HG03460 (cell line): ENCODE data around the gene ZDHHC14.

Source experiments
- ATAC-seq: cut with Tn5 transposase; IDR thresholded peaks from one replicate; pipeline ENCODE4 v1.9.1; 2021; ENCODE audit not compliant: unreplicated experiment

The ZDHHC14 gene

DNA sequence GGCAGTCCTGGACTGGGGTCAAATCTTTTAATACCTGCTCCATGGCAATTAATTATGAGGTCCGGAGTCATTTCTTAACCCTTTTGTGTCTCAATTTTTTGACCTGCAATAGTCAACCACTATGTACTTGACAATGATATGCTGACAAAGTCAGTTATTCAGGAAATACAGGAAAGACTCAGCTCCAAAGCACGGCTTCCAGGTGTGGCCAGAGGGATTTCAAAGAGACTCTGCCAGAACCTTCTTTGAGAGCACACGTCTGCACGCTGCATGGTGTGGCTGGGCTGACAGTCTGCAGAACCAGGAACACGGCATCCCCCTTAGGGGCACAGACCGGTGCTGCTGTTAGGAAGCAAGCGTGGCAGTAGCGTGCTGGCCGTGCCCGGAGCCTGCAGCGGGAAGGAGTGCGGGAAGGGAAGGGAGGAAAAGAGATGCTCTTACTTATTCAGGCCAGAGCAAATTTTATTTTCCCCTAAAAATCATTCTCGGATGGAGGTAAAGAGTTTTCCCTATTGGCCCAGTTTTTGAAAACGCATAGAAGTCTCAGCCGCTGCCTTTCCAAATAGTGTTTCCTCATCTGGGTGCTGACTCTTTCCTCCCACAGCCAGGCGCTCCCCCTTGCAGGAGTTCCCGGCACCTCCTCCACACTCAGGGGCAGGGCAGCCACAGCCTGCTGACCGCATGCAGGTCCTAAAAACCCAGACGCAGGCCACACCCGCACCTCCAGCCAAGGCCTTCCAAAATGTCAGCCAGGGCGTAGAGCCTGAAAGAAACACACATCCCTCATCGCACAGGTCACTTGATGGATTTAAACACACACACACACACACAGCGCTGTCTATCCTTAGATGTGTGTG lies 254.6 kb downstream of the ZDHHC14 start:
- ATAC-seq: no peak

GRCh38 chr6:157637516-157637915 lies 256.5 kb downstream of the ZDHHC14 start:
- no peak for ATAC-seq

GRCh38 chr6:157637941-157638662 lies 257.1 kb downstream of the ZDHHC14 start:
- ATAC-seq: no peak

DNA sequence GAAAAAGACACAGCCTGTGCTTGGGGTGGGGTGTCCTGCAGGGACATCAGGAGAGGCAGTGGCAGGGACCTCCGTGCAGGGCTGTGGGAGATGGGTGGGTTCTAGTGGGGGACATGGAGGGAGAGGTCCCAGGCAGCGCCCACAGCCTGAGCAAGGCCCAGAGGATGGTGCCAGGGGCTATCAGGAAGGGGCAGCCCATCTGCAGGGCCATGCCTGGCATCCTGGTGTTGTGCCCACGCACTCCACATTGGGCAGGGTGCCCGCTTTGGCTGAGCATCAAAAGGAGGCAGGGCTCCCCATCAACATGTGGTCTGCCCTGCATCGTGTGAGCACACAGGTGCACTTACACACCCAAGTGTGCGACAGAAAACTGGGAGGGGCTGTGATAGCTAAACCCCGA lies 257.8 kb downstream of the ZDHHC14 start:
- ATAC-seq: no peak

DNA sequence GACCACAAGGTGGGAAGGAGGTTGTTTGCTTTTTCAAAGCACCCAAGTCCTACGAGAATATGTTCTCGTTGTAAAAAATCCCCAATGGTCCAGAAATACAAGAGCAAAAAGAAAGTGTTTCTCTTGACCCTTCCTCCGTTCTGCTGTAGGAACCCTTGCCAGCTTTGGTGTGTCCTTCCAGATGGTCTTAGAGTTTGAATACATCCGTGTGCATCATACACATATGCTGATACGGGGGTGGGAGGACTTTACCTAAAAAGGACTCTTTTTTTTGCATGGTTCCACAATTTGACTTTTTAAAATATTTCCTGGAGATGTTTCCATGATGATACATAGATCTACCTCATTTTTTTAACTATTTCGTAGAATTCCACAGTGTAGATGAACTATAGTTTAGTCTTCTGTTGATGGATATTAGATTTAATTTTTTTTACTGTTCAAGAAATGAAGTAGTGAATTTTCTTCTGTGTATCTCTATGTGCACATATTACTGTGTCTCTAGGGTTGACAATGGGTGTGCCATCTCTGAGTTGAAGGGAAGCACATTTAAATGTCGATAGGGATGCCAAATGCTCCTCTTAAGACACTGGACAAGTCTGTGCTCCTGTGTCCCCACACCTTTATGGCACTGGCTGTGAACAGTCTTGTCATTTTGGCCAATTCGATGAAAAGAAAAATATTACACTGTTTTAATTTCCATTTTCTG lies 259.9 kb downstream of the ZDHHC14 start:
- no peak for ATAC-seq

DNA sequence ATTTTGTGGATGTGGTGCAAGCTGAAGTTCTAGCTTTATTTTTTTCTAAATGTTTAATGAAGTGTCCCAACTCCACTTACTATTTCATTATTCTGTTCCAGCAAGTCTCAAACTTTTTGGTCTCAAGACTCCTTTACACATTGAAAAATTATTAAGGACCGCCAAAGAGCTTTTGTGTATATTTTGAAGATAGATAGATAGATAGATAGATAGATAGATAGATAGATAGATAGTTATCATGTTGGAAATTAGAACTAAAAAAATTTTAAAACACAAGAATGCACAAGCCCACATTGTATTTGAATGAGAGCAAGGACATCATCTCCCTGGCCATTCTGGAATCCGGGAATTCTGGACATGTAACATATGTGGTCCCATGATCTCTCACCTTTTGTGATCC lies 260.8 kb downstream of the ZDHHC14 start:
- ATAC-seq: no peak

DNA sequence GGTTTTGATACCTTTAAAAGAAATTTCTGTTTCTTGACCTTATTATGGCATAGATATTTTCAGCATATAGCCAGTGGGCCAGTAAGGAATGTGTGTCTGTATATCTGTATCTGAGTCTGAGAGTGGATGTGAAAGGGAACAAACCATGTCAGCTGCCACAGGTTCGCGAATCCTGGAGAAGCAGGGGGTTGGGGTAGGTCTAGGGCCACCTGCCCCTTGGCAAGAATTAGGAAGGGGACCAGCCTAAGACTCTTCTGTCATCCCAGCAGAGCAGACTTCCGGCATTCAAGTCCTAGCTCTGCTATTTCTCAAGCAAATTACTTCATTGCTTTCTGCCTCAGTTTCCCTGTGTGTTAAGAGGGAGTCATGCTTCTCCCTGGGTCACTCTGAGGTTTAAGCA lies 261.7 kb downstream of the ZDHHC14 start:
- ATAC-seq: no peak

GRCh38 chr6:157644043-157644810 lies 263.2 kb downstream of the ZDHHC14 start:
- ATAC-seq: no peak

GRCh38 chr6:157645201-157645795 lies 264.3 kb downstream of the ZDHHC14 start:
- no peak for ATAC-seq

DNA sequence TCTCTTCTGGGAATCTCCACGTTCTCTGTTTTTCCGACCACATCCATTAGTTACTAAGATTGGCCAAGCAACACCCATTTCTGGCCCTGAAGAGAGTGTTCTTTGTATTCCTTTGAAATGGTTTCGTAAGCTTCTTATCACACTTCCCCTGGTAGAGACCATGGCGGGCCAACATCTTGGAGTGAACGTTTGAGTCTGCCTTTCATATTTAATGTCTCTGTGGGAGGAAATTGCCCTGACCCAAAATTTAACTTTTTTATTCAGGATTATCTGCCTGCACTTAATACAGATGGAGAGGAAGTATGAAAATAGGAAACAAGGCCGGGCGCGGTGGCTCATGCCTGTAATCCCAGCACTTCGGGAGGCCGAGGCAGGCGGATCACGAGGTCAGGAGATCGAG lies 265.0 kb downstream of the ZDHHC14 start:
- no peak for ATAC-seq

DNA sequence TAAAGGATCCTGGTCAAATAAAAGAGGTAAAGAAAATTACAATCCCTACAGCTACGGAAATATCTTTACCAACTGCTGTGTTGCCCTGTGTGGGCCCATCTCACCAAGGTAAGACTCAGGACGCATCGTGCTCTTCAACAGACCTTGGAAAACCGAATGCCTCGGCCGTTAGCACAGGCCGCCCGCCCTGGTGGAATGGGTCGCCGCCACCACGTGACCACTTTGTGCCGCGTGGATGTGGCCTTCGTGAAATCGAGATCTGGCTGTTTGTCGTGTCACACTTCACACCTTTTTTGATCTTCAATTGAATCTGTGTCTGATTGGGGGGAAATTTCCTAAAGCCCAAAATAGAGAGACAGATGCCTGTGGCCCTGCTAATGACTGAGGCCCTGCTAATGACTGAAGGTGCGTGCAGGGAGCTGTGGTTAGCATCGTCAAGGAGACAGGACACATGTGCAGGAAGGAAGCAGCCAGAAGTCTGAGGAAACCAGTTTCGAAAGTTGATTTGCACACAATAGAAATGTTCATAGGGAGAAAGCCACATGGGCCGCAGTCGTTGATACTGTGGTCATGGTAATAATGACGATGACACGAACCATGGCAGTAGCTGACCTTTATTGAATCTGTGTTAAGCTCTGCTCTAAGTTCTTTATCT lies 266.4 kb downstream of the ZDHHC14 start:
- ATAC-seq: peak; percentile 56

DNA sequence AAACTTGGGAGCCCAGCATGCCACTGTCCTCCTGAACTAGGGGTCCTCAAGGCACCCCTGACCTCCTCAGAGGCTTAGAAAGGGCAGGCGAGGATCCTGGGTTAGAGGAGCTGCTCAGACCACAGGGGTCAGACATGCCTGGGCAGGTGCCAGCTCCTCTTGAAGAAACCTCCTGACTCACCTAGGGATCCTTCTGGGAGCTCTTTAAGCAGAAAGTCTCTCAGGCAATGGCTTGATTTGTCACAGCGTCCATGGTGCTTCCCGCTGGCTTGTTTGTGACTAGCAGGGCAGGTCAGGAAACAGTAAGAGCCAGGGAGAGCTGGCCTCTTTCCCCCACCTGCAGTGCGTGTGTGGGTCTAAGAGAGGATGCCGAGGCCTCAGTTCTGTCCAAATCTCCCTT lies 267.6 kb downstream of the ZDHHC14 start:
- no peak for ATAC-seq

- ATAC-seq: no peak
Measured at GRCh38 chr6:157649311-157650260, 268.6 kb downstream of the ZDHHC14 start.

DNA sequence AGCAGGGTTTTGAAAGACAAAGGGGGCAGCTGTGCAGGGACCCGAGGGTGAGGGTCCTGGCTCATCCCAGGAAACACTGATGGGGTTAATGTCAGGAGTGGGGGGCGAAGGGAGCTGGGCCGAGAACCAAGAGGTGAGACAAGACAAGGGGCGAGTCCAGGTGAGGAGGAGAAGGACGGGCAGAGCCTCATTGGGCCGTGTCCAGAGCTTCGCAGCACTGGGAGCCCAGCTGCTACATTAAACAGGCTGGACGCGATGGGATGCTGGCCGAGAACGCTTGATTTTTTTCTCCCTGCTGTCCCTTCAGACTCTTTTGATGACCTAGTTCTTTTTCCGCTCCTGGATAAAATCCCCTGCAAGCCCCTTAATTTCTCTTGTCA lies 269.3 kb downstream of the ZDHHC14 start:
- no peak for ATAC-seq

- no peak for ATAC-seq
Measured at GRCh38 chr6:157650801-157651200, 269.8 kb downstream of the ZDHHC14 start.

DNA sequence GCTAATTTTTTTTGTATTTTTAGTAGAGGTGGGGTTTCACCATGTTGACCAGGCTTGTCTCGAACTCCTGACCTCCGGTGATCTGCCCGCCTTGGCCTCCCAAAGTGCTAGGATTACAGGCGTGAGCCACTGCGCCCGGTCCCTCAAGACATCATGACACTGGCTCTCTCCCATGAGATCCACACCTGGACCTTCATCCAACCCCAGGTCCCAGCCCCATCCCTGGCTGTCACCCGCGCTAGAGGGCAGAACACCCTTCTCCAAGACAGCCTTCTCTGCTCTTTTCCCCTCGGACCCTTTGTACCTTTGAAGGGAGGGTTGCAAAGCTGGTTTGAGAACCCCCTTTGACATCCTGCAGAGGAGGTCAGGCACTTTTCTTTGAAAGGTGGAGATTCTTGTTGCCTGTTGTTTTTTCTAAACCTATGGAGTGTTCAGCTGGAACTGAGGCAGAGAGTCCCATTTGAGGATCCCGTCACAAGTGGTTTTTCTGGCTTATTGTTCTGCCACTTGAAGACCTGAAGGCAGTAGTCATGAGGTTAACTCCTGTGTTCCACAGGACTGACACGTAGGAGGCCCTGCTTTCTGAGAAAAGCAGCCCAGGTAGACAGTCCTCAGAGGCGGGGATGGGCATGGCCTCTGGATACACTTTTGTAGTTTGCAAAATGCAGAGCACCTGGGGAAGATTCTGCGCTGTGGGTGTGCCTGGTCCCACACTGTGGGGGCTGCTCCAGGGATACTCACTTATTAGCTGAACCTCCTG lies 270.9 kb downstream of the ZDHHC14 start:
- no peak for ATAC-seq

DNA sequence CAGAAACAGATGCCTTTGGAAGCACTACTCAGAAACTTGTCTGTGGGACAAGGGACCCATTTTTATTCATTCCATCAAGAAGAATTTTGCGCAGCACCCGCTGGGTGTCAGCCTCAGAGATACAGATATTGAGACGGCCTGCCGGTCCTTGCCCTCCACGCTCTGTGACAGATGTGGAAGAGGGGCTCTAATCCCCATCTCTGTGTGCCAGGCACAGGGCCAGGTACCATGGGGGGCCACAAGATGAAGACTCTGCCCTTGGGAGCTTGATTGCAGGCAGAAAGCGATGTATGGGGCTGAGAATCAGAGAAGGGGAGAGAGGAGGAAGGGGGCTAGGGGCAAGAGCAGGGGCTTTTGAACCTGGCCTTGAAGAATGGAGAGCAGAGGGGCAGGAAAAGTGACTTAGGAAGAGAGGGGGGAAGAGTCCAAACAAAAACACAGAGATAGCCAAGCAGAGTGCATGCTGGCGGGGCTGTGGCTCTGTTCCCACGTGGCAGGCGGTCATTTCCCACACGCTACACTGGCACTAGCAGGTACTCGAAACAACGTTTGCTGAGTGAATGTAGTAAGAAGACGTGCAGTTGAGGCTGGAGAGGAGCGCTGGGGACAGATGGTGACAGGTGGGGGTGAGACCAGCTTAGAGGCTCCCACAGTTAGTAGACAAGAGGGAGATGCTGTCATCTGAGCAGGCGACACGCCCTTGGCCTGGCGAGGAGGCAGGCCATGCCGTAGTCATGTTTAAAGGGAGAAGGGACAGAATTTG lies 271.8 kb downstream of the ZDHHC14 start:
- ATAC-seq: no peak

- ATAC-seq: no peak
Measured at GRCh38 chr6:157653521-157653920, 272.5 kb downstream of the ZDHHC14 start.
